ENCODE data around the gene EPHA7. TPM values are rescaled to one million over a fixed set of nuclear protein-coding genes. Genes with fewer than 3 reads are reported as not detected.

Gene EPHA7
- total and polyA plus RNA-seq, 2 of the 13 experiments (the other 11 are each of a cell fraction or from before 2014, with no cell fraction given), result not detected

GRCh38 chr6:93413190-93413589, 6.2 kb downstream of the EPHA7 start:
- intact Hi-C loops (cut with micrococcal nuclease; ENCODE audit: unreplicated experiment) (no loop called here), in situ Hi-C loops (cut with HindIII; ENCODE audit: extremely low pct_ligation_motif_present, low pct_unique_long_range_greater_than_20kb) (no loop called here)
- BruUV-seq (replicated peaks), result no TSS peak
- Histone ChIP-seq H3K79me2 (ENCODE audit: insufficient read depth, low read length) (no peaks in the 10 kb centered on the region), H3K27me3 (ENCODE audit: control insufficient read depth in 1 of 2, insufficient read depth in 2 of 2, low read length in 2 of 2) (peaks cover 0 to 5% of the 10 kb centered on the region in 2 experiments; a peak in 2 of 5 replicates), H3K9ac (ENCODE audit: insufficient read depth, low read depth, low read length) (no peak overlapping the region), H3K9me3 (ENCODE audit: low read length) (no peaks in the 10 kb centered on the region), H2AFZ (ENCODE audit: low read length) (no peak overlapping the region), H3K4me3 (replicated peaks in 1 of 3; ENCODE audit: insufficient read depth in 1 of 3, low read depth in 2 of 3, low read length in 3 of 3) (no peak overlapping the region), H3K36me3 (replicated peaks in 1 of 2; ENCODE audit: control insufficient read depth in 1 of 2, insufficient read depth in 2 of 2, low read length in 2 of 2) (no peaks in the 10 kb centered on the region), H3K4me2 (ENCODE audit: low read depth, low read length) (no peak overlapping the region), H3K4me1 (ENCODE audit: insufficient read depth, low read length) (no peaks in the 10 kb centered on the region), H3K27ac (ENCODE audit: extremely low read length, insufficient read depth, low read length) (no peak overlapping the region), H4K20me1 (ENCODE audit: insufficient read depth, low read length) (no peaks in the 10 kb centered on the region)
- ChIA-PET POLR2A (no interaction called here), CTCF (ENCODE audit: low intra/inter-chr PET ratio, low total read pairs) (no interaction called here)
- TF ChIP-seq ZNF713 (CRISPR knock-in tag; IDR thresholded peaks at IDR 0.05) (no peak), PAF1 (CRISPR knock-in tag; IDR thresholded peaks at IDR 0.05) (no peak), ZNF451 (CRISPR knock-in tag; IDR thresholded peaks at IDR 0.05) (no peak), ZMYM3 (CRISPR knock-in tag; IDR thresholded peaks at IDR 0.05) (no peak), KMT2A (CRISPR knock-in tag; IDR thresholded peaks at IDR 0.05) (no peak), TBX2 (CRISPR knock-in tag; IDR thresholded peaks at IDR 0.05; ENCODE audit: borderline replicate concordance) (no peak), MIER2 (CRISPR knock-in tag; IDR thresholded peaks at IDR 0.05) (no peak)
- FAIRE-seq (no peak), DNase-seq (ENCODE audit: low spot score) (no peak), ATAC-seq (no peak)

GRCh38 chr6:93412452-93412851, 6.9 kb downstream of the EPHA7 start:
- FAIRE-seq, result no peak
- intact Hi-C loops (cut with micrococcal nuclease; ENCODE audit: unreplicated experiment), result no loop called here
- H3K27ac ChIP-seq (ENCODE audit: extremely low read length, insufficient read depth, low read length), result no peak overlapping the region
- H2AFZ ChIP-seq (ENCODE audit: low read length), result no peak overlapping the region
- peaks cover 0 to 2% of the 10 kb centered on the region in 2 experiments; a peak in 2 of 5 replicates for H3K27me3 ChIP-seq (ENCODE audit: control insufficient read depth in 1 of 2, insufficient read depth in 2 of 2, low read length in 2 of 2)
- no peaks in the 10 kb centered on the region for H4K20me1 ChIP-seq (ENCODE audit: insufficient read depth, low read length)
- DNase-seq (ENCODE audit: low spot score), result no peak
- H3K4me2 ChIP-seq (ENCODE audit: low read depth, low read length), result no peak overlapping the region
- H3K9ac ChIP-seq (ENCODE audit: insufficient read depth, low read depth, low read length), result no peak overlapping the region
- H3K9me3 ChIP-seq (ENCODE audit: low read length), result no peaks in the 10 kb centered on the region
- H3K4me1 ChIP-seq (ENCODE audit: insufficient read depth, low read length), result no peaks in the 10 kb centered on the region
- ATAC-seq, result no peak
- in situ Hi-C loops (cut with HindIII; ENCODE audit: extremely low pct_ligation_motif_present, low pct_unique_long_range_greater_than_20kb), result no loop called here
- POLR2A ChIA-PET, result no interaction called here
- H3K36me3 ChIP-seq (replicated peaks in 1 of 2; ENCODE audit: control insufficient read depth in 1 of 2, insufficient read depth in 2 of 2, low read length in 2 of 2), result no peaks in the 10 kb centered on the region
- CTCF ChIA-PET (ENCODE audit: low intra/inter-chr PET ratio, low total read pairs), result no interaction called here
- H3K79me2 ChIP-seq (ENCODE audit: insufficient read depth, low read length), result no peaks in the 10 kb centered on the region
- no peak for TF ChIP-seq TGIF2 (CRISPR knock-in tag; IDR thresholded peaks at IDR 0.05)
- no peak for TF ChIP-seq REPIN1 (CRISPR knock-in tag; IDR thresholded peaks at IDR 0.05; ENCODE audit: borderline replicate concordance, low read depth)
- no peak for TF ChIP-seq ZNF589 (CRISPR knock-in tag; conservative IDR thresholded peaks at IDR 0.05)
- TF ChIP-seq PHF21A (CRISPR knock-in tag; IDR thresholded peaks at IDR 0.05), result no peak
- TF ChIP-seq ZNF781 (CRISPR knock-in tag; IDR thresholded peaks at IDR 0.05; ENCODE audit: borderline replicate concordance, not compliant biosample characterization), result no peak
- TF ChIP-seq ZNF577 (CRISPR knock-in tag; IDR thresholded peaks at IDR 0.05; ENCODE audit: borderline replicate concordance, low read depth), result no peak
- TF ChIP-seq RBFOX2 (IDR thresholded peaks at IDR 0.05; ENCODE audit: low read depth, low read length), result no peak
- no peak for TF ChIP-seq POLR2AphosphoS5 (IDR thresholded peaks at IDR 0.05; ENCODE audit: low read depth, low read length)
- TF ChIP-seq KDM1A (CRISPR knock-in tag; IDR thresholded peaks at IDR 0.05), result no peak
- no peak overlapping the region for H3K4me3 ChIP-seq (replicated peaks in 1 of 3; ENCODE audit: insufficient read depth in 1 of 3, low read depth in 2 of 3, low read length in 3 of 3)
- no TSS peak for BruUV-seq (replicated peaks)
